OCI-LY1 (cell line): Measurements from ENCODE around the gene MAP3K4.

Experiments used
- EZH2 ChIP-seq: fragments of 200-600 bp; sonication (generic), shearing (Covaris generic); IDR thresholded peaks from 2 replicates; pipeline ENCODE4 v1.8.0; 2017; ENCODE audit warnings: borderline replicate concordance, mixed run types, mild to moderate bottlenecking, antibody characterized with exemption, low read length, moderate library complexity, mixed read lengths
- TF ChIP-seq, protein P1 (sequence below): fragments of 200-600 bp; sonication (generic), shearing (Covaris generic); IDR thresholded peaks from 2 replicates; pipeline ENCODE4 v1.5.1; 2017; ENCODE audit warnings: mild to moderate bottlenecking, antibody characterized with exemption, low read length, moderate library complexity, mixed read lengths

DNA sequence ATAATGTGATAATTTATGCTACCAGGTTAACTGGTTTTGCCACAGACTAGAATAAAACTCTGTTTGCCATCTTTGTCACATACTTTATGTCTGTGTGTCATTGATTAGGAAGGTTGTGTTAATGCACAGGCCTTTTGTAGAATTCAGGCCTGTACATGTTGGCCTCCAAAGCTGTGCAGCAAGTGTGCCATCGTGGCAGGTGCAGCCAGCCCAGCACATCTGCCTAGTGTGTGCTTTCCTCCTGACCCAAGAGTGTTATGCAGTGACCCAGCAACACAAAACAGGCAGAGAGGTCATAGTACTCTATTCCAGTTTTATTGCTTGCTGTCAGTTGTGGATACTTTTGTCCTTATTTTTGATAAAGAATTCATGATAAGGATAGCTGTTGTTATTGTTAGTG, 3.7 kb downstream of the MAP3K4 start:
- TF ChIP-seq, protein P1, sequence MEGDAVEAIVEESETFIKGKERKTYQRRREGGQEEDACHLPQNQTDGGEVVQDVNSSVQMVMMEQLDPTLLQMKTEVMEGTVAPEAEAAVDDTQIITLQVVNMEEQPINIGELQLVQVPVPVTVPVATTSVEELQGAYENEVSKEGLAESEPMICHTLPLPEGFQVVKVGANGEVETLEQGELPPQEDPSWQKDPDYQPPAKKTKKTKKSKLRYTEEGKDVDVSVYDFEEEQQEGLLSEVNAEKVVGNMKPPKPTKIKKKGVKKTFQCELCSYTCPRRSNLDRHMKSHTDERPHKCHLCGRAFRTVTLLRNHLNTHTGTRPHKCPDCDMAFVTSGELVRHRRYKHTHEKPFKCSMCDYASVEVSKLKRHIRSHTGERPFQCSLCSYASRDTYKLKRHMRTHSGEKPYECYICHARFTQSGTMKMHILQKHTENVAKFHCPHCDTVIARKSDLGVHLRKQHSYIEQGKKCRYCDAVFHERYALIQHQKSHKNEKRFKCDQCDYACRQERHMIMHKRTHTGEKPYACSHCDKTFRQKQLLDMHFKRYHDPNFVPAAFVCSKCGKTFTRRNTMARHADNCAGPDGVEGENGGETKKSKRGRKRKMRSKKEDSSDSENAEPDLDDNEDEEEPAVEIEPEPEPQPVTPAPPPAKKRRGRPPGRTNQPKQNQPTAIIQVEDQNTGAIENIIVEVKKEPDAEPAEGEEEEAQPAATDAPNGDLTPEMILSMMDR, result no peak
- no peak for TF ChIP-seq EZH2
